NCI-H1694 (cell line): ENCODE measurements around the gene UBE2G1.

Experiments
- DNase-seq: peaks from one replicate; lab custom pipeline; 2025; lab: John Stamatoyannopoulos, UW

The UBE2G1 gene

GRCh38 chr17:4334332-4334731, 32.1 kb downstream of the UBE2G1 start:
- no peak for DNase-seq

DNA sequence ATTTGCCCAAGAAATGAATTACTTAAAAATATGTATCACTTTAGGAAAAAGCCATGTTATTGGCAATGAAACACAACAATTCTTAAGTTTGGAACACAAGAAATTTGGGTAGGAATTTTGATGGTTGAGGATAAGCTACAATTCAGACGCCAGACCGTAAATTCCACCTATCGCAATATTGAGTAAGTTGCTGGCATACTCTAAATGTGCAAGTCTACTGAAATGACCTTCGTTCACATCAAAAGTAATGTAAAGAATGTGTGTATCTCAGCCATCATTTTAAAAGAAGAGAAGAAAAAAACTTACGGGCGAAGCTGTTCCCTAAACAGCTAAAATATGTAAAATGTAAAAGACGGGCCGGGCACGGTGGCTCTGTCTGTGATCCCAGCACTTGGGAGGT, 33.4 kb downstream of the UBE2G1 start:
- no peak for DNase-seq

DNA sequence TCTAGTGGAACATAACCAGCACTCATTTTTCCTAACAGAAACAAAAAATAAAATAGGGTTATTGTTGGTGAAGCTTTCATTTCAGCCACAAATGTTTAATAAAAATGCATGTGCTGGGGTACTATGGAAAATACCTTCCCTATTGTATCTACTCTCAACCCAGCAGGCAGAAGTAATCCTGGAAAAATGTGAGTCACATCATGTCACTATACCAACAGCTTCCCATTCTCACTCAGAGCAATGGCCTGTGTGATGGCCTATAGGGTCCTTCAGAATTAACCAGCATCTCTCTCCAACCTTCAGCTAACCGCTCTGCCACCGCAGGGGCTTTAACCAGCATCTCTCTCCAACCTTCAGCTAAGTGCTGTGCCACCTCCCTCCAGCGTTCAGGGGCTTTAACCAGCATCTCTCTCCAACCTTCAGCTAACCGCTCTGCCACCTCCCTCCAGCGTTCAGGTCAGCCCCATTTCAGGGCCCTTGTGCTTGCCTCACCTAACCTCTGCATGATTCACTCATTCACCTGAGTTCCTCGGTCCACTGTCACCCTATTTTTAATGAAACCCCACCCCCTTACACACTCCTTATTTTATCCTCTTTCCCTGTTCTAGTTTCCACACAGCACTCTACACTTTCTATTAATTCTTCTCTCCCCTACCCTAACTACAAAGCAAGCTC, 34.0 kb downstream of the UBE2G1 start:
- no peak for DNase-seq

DNA sequence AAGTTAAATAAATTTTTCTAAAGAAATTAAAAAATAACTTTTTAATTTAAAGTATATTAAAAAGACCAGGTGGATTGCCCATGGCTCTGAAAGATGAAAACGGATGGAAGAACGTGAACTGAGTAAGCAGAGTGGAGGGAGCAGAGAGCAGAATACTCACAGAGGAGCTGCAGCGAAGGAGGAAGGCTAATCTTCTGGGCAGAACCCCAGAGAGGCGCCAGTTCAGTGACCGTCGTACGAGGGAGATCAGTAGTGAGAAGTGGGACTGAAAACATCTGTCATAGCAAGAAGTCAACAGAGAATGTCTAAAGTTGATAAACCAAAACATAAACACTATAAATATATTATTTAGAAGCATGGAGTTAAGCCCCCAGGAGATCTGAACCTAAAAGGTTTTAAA, 34.9 kb downstream of the UBE2G1 start:
- DNase-seq, result no peak

- no peak for DNase-seq
Observed at GRCh38 chr17:4329838-4330237, 36.6 kb downstream of the UBE2G1 start.

- no peak for DNase-seq
Observed at GRCh38 chr17:4327606-4328005, 38.9 kb downstream of the UBE2G1 start.

GRCh38 chr17:4326608-4327007, 39.9 kb downstream of the UBE2G1 start:
- DNase-seq, result no peak

GRCh38 chr17:4326112-4326511, 40.4 kb downstream of the UBE2G1 start:
- no peak for DNase-seq

GRCh38 chr17:4324463-4324862, 42.0 kb downstream of the UBE2G1 start:
- no peak for DNase-seq

GRCh38 chr17:4319221-4319620, 47.3 kb downstream of the UBE2G1 start:
- DNase-seq, result no peak

- DNase-seq, result no peak
Observed at GRCh38 chr17:4318596-4318995, 47.9 kb downstream of the UBE2G1 start.

DNA sequence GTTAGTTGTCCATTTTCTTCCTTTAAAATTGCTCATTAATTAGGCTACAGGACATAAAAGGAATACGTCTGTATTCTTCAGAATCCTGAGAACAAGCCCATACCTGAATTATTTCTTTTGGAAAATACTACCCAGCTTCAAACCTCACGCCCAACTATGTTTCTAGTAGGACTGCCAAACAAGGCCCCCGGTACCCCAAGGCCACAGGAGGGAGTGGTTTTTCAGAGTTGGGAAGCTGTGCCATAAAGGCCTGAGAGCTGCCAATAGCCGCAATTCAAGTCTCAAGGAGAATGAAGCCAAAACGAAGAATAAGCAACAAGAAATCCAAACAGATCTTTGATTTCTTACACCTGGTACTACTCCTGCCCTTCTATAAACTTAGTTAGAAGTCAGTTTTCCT, 48.3 kb downstream of the UBE2G1 start:
- DNase-seq, result no peak

GRCh38 chr17:4317610-4318009, 48.9 kb downstream of the UBE2G1 start:
- no peak for DNase-seq

GRCh38 chr17:4316648-4317047, 49.8 kb downstream of the UBE2G1 start:
- no peak for DNase-seq

GRCh38 chr17:4314618-4315017, 51.9 kb downstream of the UBE2G1 start:
- no peak for DNase-seq

DNA sequence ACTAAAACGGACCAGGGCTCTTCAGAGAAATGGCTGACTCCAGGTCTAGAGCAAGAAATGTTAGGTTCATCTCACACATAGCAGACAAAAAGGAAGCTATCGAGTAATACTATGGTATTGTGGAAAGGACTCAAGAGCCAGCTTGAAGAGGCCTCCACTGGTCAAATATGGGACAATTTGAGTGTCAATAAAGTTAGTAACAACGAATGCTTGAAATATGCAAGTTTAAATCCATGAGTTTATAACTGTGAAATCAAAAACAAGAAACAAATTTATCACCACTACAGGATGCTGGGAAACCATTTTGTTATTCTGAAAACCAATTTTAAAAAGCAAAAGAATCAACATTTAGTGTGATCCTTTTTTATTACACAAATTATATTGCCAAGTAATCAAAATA, 52.3 kb downstream of the UBE2G1 start:
- no peak for DNase-seq

DNA sequence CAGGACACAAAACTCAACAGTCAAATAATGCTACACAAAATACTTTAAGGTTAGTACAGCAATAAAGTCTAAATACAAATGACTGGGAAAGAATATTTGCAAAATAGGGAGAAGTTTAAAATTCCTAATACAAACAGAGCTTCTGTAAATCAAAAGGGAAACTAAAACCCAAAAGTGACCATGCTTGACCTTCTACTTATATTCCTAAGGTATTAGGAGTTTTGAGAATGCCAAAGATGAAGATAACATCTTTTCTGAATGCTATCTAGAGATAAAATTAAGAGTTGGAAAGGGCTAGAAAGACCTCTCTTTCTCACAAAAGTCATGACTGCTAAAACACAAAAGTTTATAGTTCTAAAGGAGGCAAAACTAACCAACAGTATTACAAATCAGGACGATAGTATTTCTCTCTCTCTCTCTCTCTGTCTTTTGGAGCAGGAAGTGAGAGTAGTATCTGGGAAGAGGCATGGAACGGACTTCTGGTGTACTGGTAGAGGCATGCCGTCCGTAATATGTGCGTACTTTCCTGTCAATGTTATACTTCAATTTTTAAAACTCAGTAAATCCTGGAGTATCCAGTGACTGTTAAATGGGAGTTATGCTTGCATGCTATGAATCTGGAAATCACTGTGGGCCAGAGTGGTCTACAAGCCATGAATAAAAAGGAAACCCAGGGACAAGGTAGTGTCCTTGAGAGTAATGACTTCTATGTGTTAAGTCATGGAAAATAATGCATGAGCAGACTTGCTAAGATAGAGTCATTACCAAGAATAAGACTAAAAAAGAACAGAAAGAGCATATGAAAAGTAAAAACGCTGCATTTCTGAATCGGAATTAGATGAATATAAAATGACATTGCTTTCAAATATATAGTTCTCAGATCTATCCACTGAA, 53.0 kb downstream of the UBE2G1 start:
- DNase-seq, result no peak

DNA sequence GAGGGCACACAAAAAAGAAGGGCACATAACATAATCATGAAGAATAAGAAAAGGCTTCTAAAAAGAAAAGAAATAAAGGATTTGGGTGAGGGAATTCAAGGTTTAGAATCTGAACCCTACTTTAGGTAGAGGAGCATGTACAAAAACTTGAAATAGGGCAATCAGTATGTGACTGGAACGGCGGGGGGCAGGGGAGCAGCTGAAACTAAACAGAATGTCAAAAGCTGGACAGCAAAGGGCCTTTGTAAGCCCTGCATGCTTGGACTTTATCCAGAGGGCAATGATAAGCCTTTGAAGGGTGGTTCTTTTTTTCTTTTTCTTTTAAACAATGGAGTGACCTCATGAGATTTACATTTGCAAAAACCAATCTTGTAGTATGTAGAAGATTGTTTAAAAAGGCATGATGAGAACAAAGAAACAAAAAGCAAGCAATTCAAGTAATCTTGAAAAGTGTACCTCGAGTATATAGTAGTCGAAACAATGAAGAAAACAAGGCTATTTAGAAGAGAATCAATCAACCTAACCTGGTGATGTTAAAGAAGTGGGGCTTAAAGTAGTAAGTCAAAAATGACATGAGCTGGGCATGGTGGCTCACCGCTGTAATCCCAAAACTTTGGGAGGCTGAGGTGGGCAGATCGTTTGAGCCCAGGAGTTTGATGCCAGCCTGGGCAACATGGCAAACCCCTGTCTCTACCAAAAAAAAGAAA, 56.0 kb downstream of the UBE2G1 start:
- DNase-seq, result no peak

GRCh38 chr17:4309897-4310296, 56.6 kb downstream of the UBE2G1 start:
- no peak for DNase-seq

- DNase-seq, result no peak
Observed at GRCh38 chr17:4307179-4307930, 59.1 kb downstream of the UBE2G1 start.

DNA sequence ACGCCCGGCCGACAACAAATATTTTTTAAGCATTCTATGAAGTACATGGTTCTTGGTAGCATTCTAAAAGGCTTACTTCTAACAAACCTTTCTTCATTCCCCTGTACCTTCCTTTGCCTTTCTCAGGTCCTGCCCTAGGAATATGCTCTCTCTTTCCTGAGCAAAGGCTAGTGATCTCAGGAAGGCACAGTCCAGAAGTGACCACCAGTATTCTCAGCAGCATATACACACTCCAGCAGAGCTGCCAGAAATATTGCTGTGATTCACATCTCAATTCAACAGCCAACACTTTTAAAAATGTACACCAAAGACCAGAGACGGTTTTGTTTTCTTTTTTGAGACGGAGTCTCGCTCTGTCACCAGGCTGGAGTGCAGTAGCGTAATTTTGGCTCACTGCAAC, 61.3 kb downstream of the UBE2G1 start:
- no peak for DNase-seq

GRCh38 chr17:4304417-4305027, 62.0 kb downstream of the UBE2G1 start:
- DNase-seq, result peak; percentile 28
